Trophoblast cell (in vitro differentiated cells and primary cell): ENCODE measurements around the gene WNT3.

Source experiments
- DNase-seq, 2 donors: peaks; one replicate each; pipeline ENCODE4 v3.0.0-alpha.2; 2016
- H2AFZ ChIP-seq: 2 replicates; pipeline ENCODE4 v1.6.1; 2013; ENCODE audit warnings: low read length, moderate library complexity, mild to moderate bottlenecking; ENCODE audit not compliant: insufficient read depth, poor library complexity
- H2AK5ac ChIP-seq: 2 replicates; pipeline ENCODE4 v1.6.1; 2013; ENCODE audit warnings: mild to moderate bottlenecking, low read length
- H2BK120ac ChIP-seq: 2 replicates; pipeline ENCODE4 v1.6.1; 2013; ENCODE audit warnings: low read length, mild to moderate bottlenecking, moderate library complexity; ENCODE audit not compliant: insufficient read depth, poor library complexity
- H2BK12ac ChIP-seq: 2 replicates; pipeline ENCODE4 v1.6.1; 2013; ENCODE audit warnings: mild to moderate bottlenecking, low read length, moderate library complexity
- H2BK5ac ChIP-seq: 2 replicates; pipeline ENCODE4 v1.6.1; 2013; ENCODE audit warnings: low read length, low read depth, moderate library complexity, mild to moderate bottlenecking; ENCODE audit not compliant: poor library complexity
- H3K14ac ChIP-seq: 2 replicates; pipeline ENCODE4 v1.6.1; 2013; ENCODE audit warnings: mild to moderate bottlenecking, low read length
- H3K18ac ChIP-seq: 2 replicates; pipeline ENCODE4 v1.6.1; 2013; ENCODE audit warnings: mild to moderate bottlenecking, low read length
- H3K23ac ChIP-seq: 2 replicates; pipeline ENCODE4 v1.6.1; 2013; ENCODE audit warnings: low read length
- H3K27ac ChIP-seq: 2 replicates; pipeline ENCODE4 v1.5.1; 2013; ENCODE audit warnings: low read depth, mild to moderate bottlenecking, inconsistent platforms, low read length, moderate library complexity
- H3K27me3 ChIP-seq: 2 replicates; pipeline ENCODE4 v1.6.1; 2013; ENCODE audit warnings: inconsistent platforms, mild to moderate bottlenecking, low read length, moderate library complexity; ENCODE audit not compliant: insufficient read depth
- H3K36me3 ChIP-seq, 2 experiments: 1 replicate in 1 of 2; 2 replicates in 1 of 2; pipeline ENCODE4 v1.6.1; 2013; ENCODE audit warnings: low read length in 2 of 2, mild to moderate bottlenecking in 2 of 2, moderate library complexity in 1 of 2; ENCODE audit not compliant: insufficient read depth in 2 of 2, control insufficient read depth in 1 of 2
- H3K4ac ChIP-seq: 2 replicates; pipeline ENCODE4 v1.6.1; 2013; ENCODE audit warnings: low read depth, mild to moderate bottlenecking, low read length, moderate library complexity
- H3K4me1 ChIP-seq, 2 experiments: 1 replicate in 1 of 2; 2 replicates in 1 of 2; pipeline ENCODE4 v1.6.1; 2013; ENCODE audit warnings: low read length in 2 of 2, mild to moderate bottlenecking in 2 of 2, moderate library complexity in 1 of 2; ENCODE audit not compliant: insufficient read depth in 2 of 2, control insufficient read depth in 1 of 2
- H3K4me2 ChIP-seq: 2 replicates; pipeline ENCODE4 v1.6.1; 2013; ENCODE audit warnings: inconsistent platforms, mild to moderate bottlenecking, low read length, moderate library complexity
- H3K4me3 ChIP-seq: 2 replicates; pipeline ENCODE4 v1.5.1; 2013; ENCODE audit warnings: mild to moderate bottlenecking, low read depth, low read length, inconsistent platforms
- H3K79me1 ChIP-seq: one replicate; pipeline ENCODE4 v1.6.1; 2013; ENCODE audit warnings: low read length
- H3K79me2 ChIP-seq: 2 replicates; pipeline ENCODE4 v1.6.1; 2013; ENCODE audit warnings: low read length, mild to moderate bottlenecking; ENCODE audit not compliant: control insufficient read depth, insufficient read depth, poor library complexity
- H3K9ac ChIP-seq: 2 replicates; pipeline ENCODE4 v1.6.1; 2013; ENCODE audit warnings: mild to moderate bottlenecking, low read length
- H3K9me3 ChIP-seq: 2 replicates; pipeline ENCODE4 v1.6.1; 2013; ENCODE audit warnings: low read depth, mild to moderate bottlenecking, control low read depth, inconsistent platforms, low read length; ENCODE audit not compliant: insufficient read depth
- H4K12ac ChIP-seq: 2 replicates; pipeline ENCODE4 v1.6.1; 2013; ENCODE audit warnings: low read depth, mild to moderate bottlenecking, low read length, moderate library complexity
- H4K8ac ChIP-seq: 2 replicates; pipeline ENCODE4 v1.6.1; 2013; ENCODE audit warnings: low read depth, mild to moderate bottlenecking, low read length, moderate library complexity
- H4K91ac ChIP-seq: one replicate; pipeline ENCODE4 v1.6.1; 2013; ENCODE audit warnings: low read depth, mild to moderate bottlenecking, low read length, moderate library complexity
- WGBS: extraction: QIAGEN DNeasy Blood & Tissue Kit; methylation state at CpG from one replicate; pipeline ENCODE4 v1.1.7; 2013; ENCODE audit warnings: missing lambda C conversion rate; ENCODE audit not compliant: insufficient read length, insufficient coverage; ENCODE audit errors: extremely low coverage; 5-methylcytosine and 5-hydroxymethylcytosine counted together

WNT3 gene

GRCh38 chr17:46863383-46864121, 45.1 kb upstream of the WNT3 start:
- no peak for DNase-seq
- H3K36me3 ChIP-seq, result peaks cover 13 to 19% of the 10 kb centered on the region in 2 experiments
- H3K18ac ChIP-seq, result no peak overlapping the region
- no peak overlapping the region for H2BK120ac ChIP-seq
- H3K4me1 ChIP-seq, result peaks cover 34 to 45% of the 10 kb centered on the region in 2 experiments
- H3K4me3 ChIP-seq, result no peak overlapping the region
- H3K14ac ChIP-seq, result no peak overlapping the region
- H2AK5ac ChIP-seq, result peak overlapping the region; percentile 18
- H3K79me2 ChIP-seq, result no peaks in the 10 kb centered on the region
- H3K4ac ChIP-seq, result no peak overlapping the region
- no CpG with 5 or more reads among the region's 8 CpGs for WGBS
- H3K79me1 ChIP-seq, result peaks cover 4% of the 10 kb centered on the region
- H3K23ac ChIP-seq, result no peak overlapping the region
- peaks cover 3% of the 10 kb centered on the region for H3K9me3 ChIP-seq
- H2BK12ac ChIP-seq, result no peak overlapping the region
- H4K8ac ChIP-seq, result no peak overlapping the region
- no peak overlapping the region for H3K4me2 ChIP-seq
- no peak overlapping the region for H4K12ac ChIP-seq
- no peak overlapping the region for H3K9ac ChIP-seq
- no peak overlapping the region for H4K91ac ChIP-seq
- H3K27ac ChIP-seq, result no peak overlapping the region
- H2AFZ ChIP-seq, result no peak overlapping the region
- H2BK5ac ChIP-seq, result no peak overlapping the region
- no peaks in the 10 kb centered on the region for H3K27me3 ChIP-seq

GRCh38 chr17:46862949-46863348, 44.5 kb upstream of the WNT3 start:
- Histone ChIP-seq H3K18ac (no peak overlapping the region), H3K4me1 (peaks cover 34 to 44% of the 10 kb centered on the region in 2 experiments), H2AK5ac (no peak overlapping the region), H3K4me3 (no peak overlapping the region), H3K4me2 (no peak overlapping the region), H3K79me2 (no peaks in the 10 kb centered on the region), H3K27ac (no peak overlapping the region), H3K27me3 (no peaks in the 10 kb centered on the region), H3K36me3 (peaks cover 13 to 19% of the 10 kb centered on the region in 2 experiments), H2BK5ac (no peak overlapping the region), H3K79me1 (peaks cover 4% of the 10 kb centered on the region), H2BK120ac (no peak overlapping the region), H3K9me3 (peaks cover 3% of the 10 kb centered on the region), H4K91ac (no peak overlapping the region), H4K8ac (no peak overlapping the region), H3K23ac (no peak overlapping the region), H3K9ac (no peak overlapping the region), H3K4ac (no peak overlapping the region), H4K12ac (no peak overlapping the region), H2BK12ac (no peak overlapping the region), H3K14ac (no peak overlapping the region), H2AFZ (no peak overlapping the region)
- DNase-seq, result no peak
- WGBS, result no CpG with 5 or more reads among the region's 13 CpGs

- Histone ChIP-seq H2AFZ (no peak overlapping the region), H3K9me3 (peaks cover 3% of the 10 kb centered on the region), H3K79me2 (no peaks in the 10 kb centered on the region), H3K27ac (no peak overlapping the region), H3K4me3 (no peak overlapping the region), H3K9ac (no peak overlapping the region), H3K18ac (no peak overlapping the region), H3K4me2 (no peak overlapping the region), H3K36me3 (peaks cover 14 to 17% of the 10 kb centered on the region in 2 experiments), H3K4ac (no peak overlapping the region), H2BK120ac (no peak overlapping the region), H3K27me3 (no peaks in the 10 kb centered on the region), H3K14ac (no peak overlapping the region), H2AK5ac (no peak overlapping the region), H3K79me1 (no peaks in the 10 kb centered on the region), H3K23ac (no peak overlapping the region), H2BK5ac (no peak overlapping the region), H3K4me1 (peaks cover 21 to 25% of the 10 kb centered on the region in 2 experiments), H4K91ac (no peak overlapping the region), H2BK12ac (no peak overlapping the region), H4K8ac (no peak overlapping the region), H4K12ac (no peak overlapping the region)
- no peak for DNase-seq
- WGBS, result no CpG with 5 or more reads among the region's 5 CpGs
These were observed 41.5 kb upstream of the WNT3 start for GRCh38 chr17:46859996-46860395.

- Histone ChIP-seq H3K36me3 (peaks cover 7 to 11% of the 10 kb centered on the region in 2 experiments), H3K18ac (no peak overlapping the region), H2BK12ac (no peak overlapping the region), H2AK5ac (no peak overlapping the region), H3K9me3 (peaks cover 1% of the 10 kb centered on the region), H4K12ac (no peak overlapping the region), H3K27me3 (no peaks in the 10 kb centered on the region), H2BK5ac (no peak overlapping the region), H3K4me3 (no peak overlapping the region), H2AFZ (no peak overlapping the region), H2BK120ac (no peak overlapping the region), H3K27ac (no peak overlapping the region), H3K4ac (no peak overlapping the region), H4K8ac (no peak overlapping the region), H3K4me2 (no peak overlapping the region), H3K79me2 (no peaks in the 10 kb centered on the region), H3K14ac (no peak overlapping the region), H4K91ac (no peak overlapping the region), H3K23ac (no peak overlapping the region), H3K9ac (no peak overlapping the region), H3K4me1 (peaks cover 21 to 26% of the 10 kb centered on the region in 2 experiments), H3K79me1 (peaks cover 4% of the 10 kb centered on the region)
- no CpG with 5 or more reads among the region's 1 CpG for WGBS
- no peak for DNase-seq
These were observed 39.1 kb upstream of the WNT3 start for GRCh38 chr17:46857600-46857999.
